GM12875 (cell line): ENCODE results near the gene AGPAT3.

Source experiments
- H3K4me3 ChIP-seq: one replicate; pipeline ENCODE4 v1.5.1; 2011; ENCODE audit warnings: low read depth, low read length, control low read depth
- CTCF ChIP-seq: IDR thresholded peaks from 2 replicates; pipeline ENCODE4 v1.5.1; 2011; ENCODE audit warnings: low read depth, mild to moderate bottlenecking, control low read depth, inconsistent platforms, low read length, moderate library complexity, borderline replicate concordance; ENCODE audit not compliant: insufficient read depth

The AGPAT3 gene

GRCh38 chr21:43981871-43982210 is 116.8 kb downstream of the AGPAT3 start:
- H3K4me3 ChIP-seq = no peak overlapping the region
- no peak for TF ChIP-seq CTCF

GRCh38 chr21:43982489-43983078 is 117.6 kb downstream of the AGPAT3 start:
- TF ChIP-seq CTCF = no peak
- H3K4me3 ChIP-seq = no peak overlapping the region

GRCh38 chr21:43983390-43983789 is 118.4 kb downstream of the AGPAT3 start:
- TF ChIP-seq CTCF = no peak
- no peak overlapping the region for H3K4me3 ChIP-seq

DNA sequence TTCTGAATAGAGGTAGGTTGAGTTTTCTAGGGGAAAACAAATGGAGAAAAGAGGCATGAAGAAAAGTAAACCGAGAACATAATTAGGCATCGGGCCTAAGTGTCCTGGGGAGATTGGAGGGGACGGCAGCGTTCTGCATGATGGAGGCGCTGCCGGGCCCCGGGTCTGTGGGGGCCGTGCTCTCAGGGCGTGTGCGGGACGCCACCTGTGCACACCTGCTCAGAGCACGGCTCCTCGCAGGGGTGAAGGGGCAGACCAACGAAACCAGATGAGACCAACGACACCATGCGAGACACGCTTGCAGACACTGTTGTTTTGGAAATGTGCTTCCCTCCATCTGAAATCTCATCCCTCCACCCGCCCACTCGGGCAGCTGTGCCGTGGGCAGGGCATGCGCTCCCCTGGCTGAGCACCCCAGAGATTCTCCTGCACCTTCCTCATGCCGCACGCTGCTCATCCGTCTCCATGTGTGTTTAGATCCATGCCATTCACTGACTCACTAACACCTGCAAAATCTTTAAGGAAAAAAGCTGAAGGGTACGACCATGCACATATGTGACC is 118.9 kb downstream of the AGPAT3 start:
- TF ChIP-seq CTCF = no peak
- H3K4me3 ChIP-seq = no peak overlapping the region

- no peak overlapping the region for H3K4me3 ChIP-seq
- TF ChIP-seq CTCF = no peak
These were observed 120.1 kb downstream of the AGPAT3 start for GRCh38 chr21:43984905-43985689.

DNA sequence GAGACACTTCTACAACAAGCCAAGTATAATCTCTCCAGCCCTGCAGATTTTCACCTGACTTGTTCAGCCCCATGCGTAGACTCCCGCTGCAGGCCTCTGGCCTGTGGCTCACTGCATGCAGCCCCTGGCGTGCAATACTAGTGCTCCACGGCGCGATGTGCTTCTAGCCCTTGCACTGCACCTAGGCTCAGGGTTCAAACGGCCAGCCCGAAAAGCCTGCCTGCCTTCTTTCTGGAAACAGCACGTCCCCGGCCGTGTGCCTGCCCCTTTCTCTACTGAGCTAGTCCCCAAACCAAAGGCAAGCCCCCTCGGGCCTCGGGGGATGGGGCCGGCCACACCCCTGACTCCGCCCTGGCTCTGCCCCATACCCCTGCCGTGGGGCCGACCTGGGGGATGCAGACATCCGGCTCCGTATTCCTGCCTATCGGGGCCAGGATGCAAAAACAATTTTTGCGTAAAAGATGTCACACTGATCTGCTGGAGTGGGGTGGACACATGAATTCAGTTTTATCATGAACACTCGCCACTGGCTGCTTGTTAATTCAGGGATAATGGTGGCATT is 120.7 kb downstream of the AGPAT3 start:
- TF ChIP-seq CTCF = no peak
- H3K4me3 ChIP-seq = no peak overlapping the region
